GM18909 (cell line): Measurements from ENCODE around the gene ACADVL.

ENCODE experiments used
- ATAC-seq: cut with Tn5 transposase; IDR thresholded peaks from one replicate; pipeline ENCODE4 v1.9.1; 2021; ENCODE audit warnings: mild to moderate bottlenecking; ENCODE audit not compliant: unreplicated experiment, poor library complexity

The ACADVL gene

GRCh38 chr17:7266784-7267183 is 47.0 kb downstream of the ACADVL start:
- ATAC-seq = no peak
